ENCODE results near the gene SHC3.
A peak's percentile ranks its signal among the peaks of the same experiment; 100 is the strongest.

Gene SHC3

DNA sequence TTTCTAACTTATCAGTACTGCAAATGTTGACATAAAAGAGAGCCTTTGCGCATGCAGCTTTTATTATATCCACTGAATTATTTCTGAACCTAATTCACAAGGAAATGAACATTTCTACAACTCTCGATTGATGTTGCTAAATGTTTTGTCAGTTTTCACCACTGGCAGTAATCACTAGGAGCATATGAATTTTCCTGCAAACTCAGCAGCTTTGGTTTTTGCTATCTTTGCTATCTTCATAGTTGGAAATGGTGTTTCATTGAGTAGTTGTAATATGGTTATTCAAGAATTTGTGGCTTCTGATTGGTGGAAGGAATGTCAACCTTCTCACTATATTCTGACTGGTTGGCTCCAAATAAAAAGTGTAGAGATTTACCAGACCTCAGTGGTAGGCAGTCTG lies 8.9 kb upstream of the SHC3 start:
- TF ChIP-seq, protein P1, sequence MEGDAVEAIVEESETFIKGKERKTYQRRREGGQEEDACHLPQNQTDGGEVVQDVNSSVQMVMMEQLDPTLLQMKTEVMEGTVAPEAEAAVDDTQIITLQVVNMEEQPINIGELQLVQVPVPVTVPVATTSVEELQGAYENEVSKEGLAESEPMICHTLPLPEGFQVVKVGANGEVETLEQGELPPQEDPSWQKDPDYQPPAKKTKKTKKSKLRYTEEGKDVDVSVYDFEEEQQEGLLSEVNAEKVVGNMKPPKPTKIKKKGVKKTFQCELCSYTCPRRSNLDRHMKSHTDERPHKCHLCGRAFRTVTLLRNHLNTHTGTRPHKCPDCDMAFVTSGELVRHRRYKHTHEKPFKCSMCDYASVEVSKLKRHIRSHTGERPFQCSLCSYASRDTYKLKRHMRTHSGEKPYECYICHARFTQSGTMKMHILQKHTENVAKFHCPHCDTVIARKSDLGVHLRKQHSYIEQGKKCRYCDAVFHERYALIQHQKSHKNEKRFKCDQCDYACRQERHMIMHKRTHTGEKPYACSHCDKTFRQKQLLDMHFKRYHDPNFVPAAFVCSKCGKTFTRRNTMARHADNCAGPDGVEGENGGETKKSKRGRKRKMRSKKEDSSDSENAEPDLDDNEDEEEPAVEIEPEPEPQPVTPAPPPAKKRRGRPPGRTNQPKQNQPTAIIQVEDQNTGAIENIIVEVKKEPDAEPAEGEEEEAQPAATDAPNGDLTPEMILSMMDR (IDR thresholded peaks at IDR 0.05; ENCODE audit: low read depth, low read length, missing control alignments) = no peak
- no peak overlapping the region for H3K4me3 ChIP-seq (replicated peaks; ENCODE audit: low read depth, low read length)
- DNase-seq (ENCODE audit: extremely low read depth, low read depth) = no peak

DNA sequence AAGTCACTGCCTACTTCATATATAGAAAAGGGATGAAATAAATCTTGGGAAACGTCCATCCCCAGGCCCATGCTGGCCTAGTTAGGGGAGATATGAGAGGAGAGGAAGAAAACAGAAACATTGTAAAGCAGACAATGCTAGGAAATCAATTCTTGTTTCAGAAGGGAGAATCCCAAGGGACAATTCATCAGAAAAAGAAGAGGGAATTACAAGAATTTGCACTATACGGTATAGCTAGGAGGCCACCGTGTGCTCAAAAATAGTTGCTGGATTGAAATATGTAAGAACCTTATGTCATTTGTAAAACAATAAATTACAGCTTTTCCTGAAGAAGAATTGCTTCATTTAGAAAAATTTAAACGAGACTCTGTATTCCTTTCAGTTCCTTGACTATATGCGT lies 8.3 kb upstream of the SHC3 start:
- DNase-seq (ENCODE audit: extremely low read depth, low read depth) = no peak
- TF ChIP-seq, protein P1 (IDR thresholded peaks at IDR 0.05; ENCODE audit: low read depth, low read length, missing control alignments) = no peak
- no peak overlapping the region for H3K4me3 ChIP-seq (replicated peaks; ENCODE audit: low read depth, low read length)

DNA sequence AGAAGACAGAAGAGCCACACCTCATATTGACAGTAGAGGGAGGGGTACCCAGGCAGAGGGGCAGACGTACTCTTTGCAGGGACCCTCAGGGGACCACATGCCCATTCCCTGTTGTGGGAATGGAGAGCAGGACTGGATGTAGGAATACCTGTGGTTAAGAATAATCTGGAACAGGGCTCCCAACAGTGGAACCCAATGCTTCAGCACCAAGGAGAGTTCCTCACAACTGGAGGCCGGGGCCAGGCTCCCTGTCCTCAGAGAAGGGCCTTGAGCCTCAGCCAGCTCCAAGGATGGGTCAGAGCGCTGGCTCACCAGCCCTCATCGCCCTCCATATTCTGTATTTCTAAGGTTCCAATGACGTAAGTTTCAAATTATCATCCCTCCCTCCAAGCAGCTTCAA lies 7.4 kb upstream of the SHC3 start:
- TF ChIP-seq, protein P1 (IDR thresholded peaks at IDR 0.05; ENCODE audit: low read depth, low read length, missing control alignments) = no peak
- DNase-seq (ENCODE audit: extremely low read depth, low read depth) = no peak
- H3K4me3 ChIP-seq (replicated peaks; ENCODE audit: low read depth, low read length) = no peak overlapping the region

DNA sequence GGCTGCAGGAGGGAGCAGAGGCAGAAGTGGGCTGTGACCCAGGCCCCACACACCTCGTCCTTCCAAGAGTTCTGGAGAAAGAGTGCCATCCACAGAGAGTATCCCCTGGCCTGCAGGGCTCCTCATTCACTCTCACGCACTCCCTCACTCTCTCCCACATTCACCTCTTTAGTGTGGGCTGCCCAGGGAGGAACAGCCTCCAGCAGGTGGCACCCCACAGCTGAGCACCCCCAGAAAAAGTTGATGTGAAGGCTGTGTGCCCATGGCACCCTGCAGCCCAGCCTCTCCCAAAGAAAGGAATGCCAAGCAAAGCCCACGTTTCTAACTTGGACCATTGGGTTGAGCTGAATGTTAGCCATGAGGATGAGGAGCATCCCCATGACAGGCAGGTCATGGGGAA lies 4.5 kb upstream of the SHC3 start:
- no peak for DNase-seq (ENCODE audit: extremely low read depth, low read depth)
- no peak overlapping the region for H3K4me3 ChIP-seq (replicated peaks; ENCODE audit: low read depth, low read length)
- TF ChIP-seq, protein P1 (IDR thresholded peaks at IDR 0.05; ENCODE audit: low read depth, low read length, missing control alignments) = no peak

DNA sequence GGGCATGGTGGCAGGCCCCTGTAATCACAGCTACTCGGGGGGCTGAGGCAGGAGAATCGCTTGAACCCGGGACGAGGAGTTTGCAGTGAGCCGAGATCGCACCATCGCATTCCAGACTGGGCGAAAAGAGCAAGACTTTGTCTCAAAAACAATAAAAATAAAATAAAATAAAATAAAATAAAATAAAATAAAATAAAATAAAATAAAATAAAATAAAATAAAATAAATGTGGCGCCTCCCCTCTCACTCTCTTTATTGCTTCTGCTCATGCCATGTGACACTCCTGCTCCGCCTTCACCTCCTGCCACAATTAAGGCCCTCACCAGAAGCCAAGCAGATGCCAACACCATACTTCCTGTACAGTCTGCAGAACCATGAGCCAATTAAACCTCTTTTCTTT lies 3.8 kb upstream of the SHC3 start:
- no peak overlapping the region for H3K4me3 ChIP-seq (replicated peaks; ENCODE audit: low read depth, low read length)
- DNase-seq (ENCODE audit: extremely low read depth, low read depth) = no peak
- TF ChIP-seq, protein P1 (IDR thresholded peaks at IDR 0.05; ENCODE audit: low read depth, low read length, missing control alignments) = no peak

DNA sequence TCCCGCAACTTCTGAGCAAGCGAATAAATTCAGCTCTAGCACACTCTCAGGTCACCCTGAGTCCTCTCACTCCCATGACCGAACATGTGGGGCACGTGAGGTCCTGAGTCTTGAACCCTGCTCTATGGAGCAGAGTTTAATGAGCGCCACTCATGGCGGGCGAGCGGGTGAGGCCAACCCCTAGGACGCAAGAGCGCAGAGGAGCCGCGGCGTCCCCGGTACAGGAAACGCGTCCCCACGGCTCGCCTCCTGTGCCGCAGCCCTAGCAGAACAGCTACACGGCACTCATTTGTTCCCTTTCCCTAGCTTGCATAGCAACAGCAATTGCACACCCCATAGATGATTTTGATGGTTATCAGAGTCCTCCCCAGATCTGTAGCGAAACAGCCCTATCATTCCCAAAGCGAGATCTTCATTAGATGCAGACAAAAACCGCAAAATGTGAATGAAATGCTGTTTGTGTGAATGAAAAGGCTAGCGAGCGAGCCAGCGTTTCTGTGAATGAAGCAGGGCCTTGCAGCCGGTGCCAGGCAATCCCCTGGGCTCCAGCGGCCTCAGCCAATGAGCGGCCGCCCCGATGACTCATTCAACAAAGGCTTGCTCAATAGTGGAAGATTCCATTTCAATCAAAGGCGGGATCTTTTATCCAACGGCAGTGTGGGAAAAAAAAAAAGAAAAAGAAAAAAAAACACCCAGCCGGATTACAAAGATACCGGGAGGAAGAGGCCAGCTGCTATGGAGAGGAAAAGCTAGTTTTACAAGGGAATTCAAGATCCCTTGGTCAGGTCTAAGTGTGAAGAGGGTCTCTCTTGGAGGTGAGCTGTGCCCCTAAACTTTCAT lies 1.5 kb upstream of the SHC3 start:
- peak; percentile 75 for DNase-seq (ENCODE audit: extremely low read depth, low read depth)
- peak overlapping the region; percentile 40 for H3K4me3 ChIP-seq (replicated peaks; ENCODE audit: low read depth, low read length)
- TF ChIP-seq, protein P1 (IDR thresholded peaks at IDR 0.05; ENCODE audit: low read depth, low read length, missing control alignments) = no peak

DNA sequence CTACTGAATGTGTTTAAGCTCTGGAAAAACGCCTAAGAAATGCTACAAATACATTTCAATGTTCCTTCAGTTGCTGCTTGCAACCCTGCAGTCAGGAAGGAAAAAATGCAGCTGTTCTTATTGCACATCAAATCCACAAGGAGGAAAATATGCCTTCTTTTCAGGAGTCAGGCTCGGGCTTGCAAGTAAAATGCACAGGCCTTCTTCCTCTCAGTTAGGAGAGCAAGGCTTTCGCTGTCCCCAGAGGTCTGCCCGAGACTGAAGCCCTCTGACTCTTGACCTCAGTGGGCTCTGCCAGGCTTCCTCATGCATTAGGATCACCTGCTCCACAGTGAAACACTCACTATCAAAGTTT lies 899 bp upstream of the SHC3 start:
- TF ChIP-seq, protein P1 (IDR thresholded peaks at IDR 0.05; ENCODE audit: low read depth, low read length, missing control alignments) = no peak
- peak overlapping the region; percentile 40 for H3K4me3 ChIP-seq (replicated peaks; ENCODE audit: low read depth, low read length)
- DNase-seq (ENCODE audit: extremely low read depth, low read depth) = no peak
